ENCODE measurements around the gene ADAMTS12. TPM values are rescaled to one million over a fixed set of nuclear protein-coding genes. Genes with fewer than 3 reads are reported as not detected.
"Not testable (repeated sequence)": the region's sequence is repeated elsewhere in the genome, so short reads cannot be mapped to it uniquely, and the experiment has no call there.

ADAMTS12 gene
- total RNA-seq, 4 donors from 2014 or later, result 0.49 to 3.1 (median 2.5) TPM

DNA sequence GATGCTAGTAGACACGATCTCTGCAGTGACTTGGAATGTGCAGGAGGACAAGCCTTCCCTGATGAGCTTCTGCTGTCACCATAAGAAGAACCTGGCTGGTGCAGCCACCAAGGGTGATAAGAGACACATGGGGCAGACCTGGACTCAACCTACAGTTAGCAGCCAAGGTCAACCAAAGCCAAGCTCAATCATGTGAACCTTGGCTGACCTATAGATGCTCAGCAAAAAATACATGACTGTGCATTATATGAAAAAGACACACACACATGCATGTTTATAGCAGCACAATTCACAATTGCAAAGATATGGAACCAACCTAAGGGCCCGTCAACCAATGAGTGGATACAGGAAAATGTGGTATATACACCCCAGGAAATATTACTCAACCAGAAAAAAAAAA lies 364.1 kb downstream of the ADAMTS12 start:
- intact Hi-C loops (cut with DNase I; ENCODE audit: low total_unique reads) (no loop called here), in situ Hi-C loops (cut with MboI; ENCODE audit: low sequenced_read_pairs in 4 of 4) (no loop called here)
- Histone ChIP-seq H3K4me3 (no peak overlapping the region), H3K27ac (no peak overlapping the region), H3K9me3 (no peaks in the 10 kb centered on the region), H3K4me1 (no peaks in the 10 kb centered on the region), H3K27me3 (no peaks in the 10 kb centered on the region), H3K36me3 (no peaks in the 10 kb centered on the region)
- TF ChIP-seq, protein P1, sequence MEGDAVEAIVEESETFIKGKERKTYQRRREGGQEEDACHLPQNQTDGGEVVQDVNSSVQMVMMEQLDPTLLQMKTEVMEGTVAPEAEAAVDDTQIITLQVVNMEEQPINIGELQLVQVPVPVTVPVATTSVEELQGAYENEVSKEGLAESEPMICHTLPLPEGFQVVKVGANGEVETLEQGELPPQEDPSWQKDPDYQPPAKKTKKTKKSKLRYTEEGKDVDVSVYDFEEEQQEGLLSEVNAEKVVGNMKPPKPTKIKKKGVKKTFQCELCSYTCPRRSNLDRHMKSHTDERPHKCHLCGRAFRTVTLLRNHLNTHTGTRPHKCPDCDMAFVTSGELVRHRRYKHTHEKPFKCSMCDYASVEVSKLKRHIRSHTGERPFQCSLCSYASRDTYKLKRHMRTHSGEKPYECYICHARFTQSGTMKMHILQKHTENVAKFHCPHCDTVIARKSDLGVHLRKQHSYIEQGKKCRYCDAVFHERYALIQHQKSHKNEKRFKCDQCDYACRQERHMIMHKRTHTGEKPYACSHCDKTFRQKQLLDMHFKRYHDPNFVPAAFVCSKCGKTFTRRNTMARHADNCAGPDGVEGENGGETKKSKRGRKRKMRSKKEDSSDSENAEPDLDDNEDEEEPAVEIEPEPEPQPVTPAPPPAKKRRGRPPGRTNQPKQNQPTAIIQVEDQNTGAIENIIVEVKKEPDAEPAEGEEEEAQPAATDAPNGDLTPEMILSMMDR (IDR thresholded peaks at IDR 0.05 in 4 of 5, conservative IDR thresholded peaks at IDR 0.05 in 1 of 5), result no peak
- no peak for TF ChIP-seq POLR2A (IDR thresholded peaks at IDR 0.05)
- ATAC-seq (no peak), DNase-seq (no peak)

DNA sequence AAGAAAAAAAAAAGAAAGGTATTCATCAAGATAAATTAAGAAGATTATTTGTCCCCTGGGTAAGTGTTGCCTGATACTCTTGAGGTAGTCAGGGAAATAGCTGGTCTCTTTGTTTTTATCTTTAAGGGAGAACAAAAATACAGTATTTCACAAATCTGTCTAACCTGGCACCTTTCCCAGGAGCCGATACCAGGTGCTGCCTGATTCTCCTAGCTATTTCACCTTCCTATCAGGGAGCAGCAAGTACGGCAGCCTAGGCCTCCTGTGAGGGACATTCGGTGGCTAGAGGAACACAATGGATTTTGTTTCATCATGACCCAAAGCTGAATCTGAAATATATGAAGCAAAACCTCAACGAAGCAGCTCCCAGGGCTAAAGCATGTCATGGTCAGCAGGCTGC lies 365.0 kb downstream of the ADAMTS12 start:
- in situ Hi-C loops (cut with MboI; ENCODE audit: low sequenced_read_pairs in 4 of 4), result no loop called here
- no peak for TF ChIP-seq POLR2A (IDR thresholded peaks at IDR 0.05)
- TF ChIP-seq, protein P1 (IDR thresholded peaks at IDR 0.05 in 4 of 5, conservative IDR thresholded peaks at IDR 0.05 in 1 of 5), result no peak
- no peaks in the 10 kb centered on the region for H3K4me1 ChIP-seq
- no peak for ATAC-seq
- intact Hi-C loops (cut with DNase I; ENCODE audit: low total_unique reads), result no loop called here
- no peak overlapping the region for H3K27ac ChIP-seq
- no peak for DNase-seq
- H3K27me3 ChIP-seq, result no peaks in the 10 kb centered on the region
- no peak overlapping the region for H3K4me3 ChIP-seq
- H3K36me3 ChIP-seq, result no peaks in the 10 kb centered on the region
- H3K9me3 ChIP-seq, result no peaks in the 10 kb centered on the region

DNA sequence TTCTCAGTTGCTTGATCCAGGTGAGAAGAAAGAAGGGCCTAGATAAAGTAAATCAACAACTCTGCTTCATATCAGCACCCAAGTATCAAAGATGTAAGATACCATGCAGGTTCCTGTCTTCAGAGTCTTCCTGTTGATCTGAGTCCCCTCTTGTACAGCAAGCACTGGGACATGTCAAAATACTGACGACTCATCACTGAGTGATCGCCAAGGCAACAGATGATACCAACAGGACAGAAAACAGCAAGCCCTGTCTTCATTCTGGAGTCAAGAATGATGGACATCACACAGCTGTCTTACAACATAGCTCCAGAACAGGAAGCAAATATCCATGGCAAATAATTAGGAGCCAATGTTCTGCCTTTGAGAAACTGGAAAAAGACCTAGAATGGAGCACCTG lies 367.3 kb downstream of the ADAMTS12 start:
- no peak for DNase-seq
- no peaks in the 10 kb centered on the region for H3K27me3 ChIP-seq
- no peaks in the 10 kb centered on the region for H3K9me3 ChIP-seq
- no peak for ATAC-seq
- intact Hi-C loops (cut with DNase I; ENCODE audit: low total_unique reads), result no loop called here
- H3K36me3 ChIP-seq, result no peaks in the 10 kb centered on the region
- no peak overlapping the region for H3K27ac ChIP-seq
- in situ Hi-C loops (cut with MboI; ENCODE audit: low sequenced_read_pairs in 4 of 4), result no loop called here
- no peak for TF ChIP-seq POLR2A (IDR thresholded peaks at IDR 0.05)
- TF ChIP-seq, protein P1 (IDR thresholded peaks at IDR 0.05 in 4 of 5, conservative IDR thresholded peaks at IDR 0.05 in 1 of 5), result no peak
- H3K4me3 ChIP-seq, result no peak overlapping the region
- H3K4me1 ChIP-seq, result no peaks in the 10 kb centered on the region

DNA sequence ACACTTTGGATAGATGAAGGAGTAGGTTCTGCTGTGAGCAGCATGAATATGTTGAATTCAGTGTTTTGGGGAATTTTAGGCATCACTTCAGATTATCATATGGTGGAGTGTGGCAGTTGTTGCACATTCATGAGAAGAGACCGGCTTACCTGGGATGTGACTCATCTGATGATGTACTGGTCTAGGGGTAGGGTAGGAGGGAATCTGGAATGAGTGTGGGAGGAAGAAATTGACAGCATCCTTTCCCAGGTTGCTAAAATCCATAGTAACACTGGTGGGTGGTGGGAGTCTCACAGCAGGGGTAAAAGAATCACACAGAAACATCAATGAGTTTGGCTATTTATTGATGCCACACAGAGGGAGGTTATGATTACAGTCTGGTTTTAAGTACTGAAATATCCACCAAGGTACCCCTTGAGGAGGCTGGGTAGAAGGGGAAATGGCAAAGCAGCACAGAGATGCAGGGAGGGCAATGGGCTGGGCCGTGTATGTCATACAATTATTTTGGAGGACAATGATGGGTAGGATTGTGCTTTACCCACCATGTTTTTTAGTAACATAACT lies 368.5 kb downstream of the ADAMTS12 start:
- in situ Hi-C loops (cut with MboI; ENCODE audit: low sequenced_read_pairs in 4 of 4), result no loop called here
- Histone ChIP-seq H3K4me3 (no peak overlapping the region), H3K27ac (no peak overlapping the region), H3K27me3 (no peaks in the 10 kb centered on the region), H3K36me3 (no peaks in the 10 kb centered on the region), H3K9me3 (no peaks in the 10 kb centered on the region), H3K4me1 (no peaks in the 10 kb centered on the region)
- no peak for DNase-seq
- intact Hi-C loops (cut with DNase I; ENCODE audit: low total_unique reads), result no loop called here
- no peak for ATAC-seq
- TF ChIP-seq, protein P1 (IDR thresholded peaks at IDR 0.05 in 4 of 5, conservative IDR thresholded peaks at IDR 0.05 in 1 of 5), result no peak
- no peak for TF ChIP-seq POLR2A (IDR thresholded peaks at IDR 0.05)

DNA sequence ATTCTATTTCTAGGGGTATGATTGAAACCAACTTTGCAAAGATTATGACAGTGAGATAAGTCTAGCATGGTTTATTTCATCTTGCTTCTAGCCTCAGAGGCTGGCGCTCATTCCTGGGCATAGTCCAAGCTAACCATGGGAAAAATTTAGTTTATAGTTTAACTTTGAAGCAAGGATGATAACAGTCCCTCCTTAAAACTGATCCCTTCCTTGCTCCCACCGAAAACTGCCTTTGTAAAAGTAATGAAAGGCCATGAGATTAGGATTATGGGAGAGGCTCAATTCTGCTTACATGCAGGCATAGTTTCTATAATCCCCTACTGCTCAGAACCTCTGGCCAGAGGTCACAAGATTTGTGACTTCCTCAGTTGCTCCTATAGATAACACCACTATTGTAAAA lies 375.4 kb downstream of the ADAMTS12 start:
- in situ Hi-C loops (cut with MboI; ENCODE audit: low sequenced_read_pairs in 4 of 4) (no loop called here), intact Hi-C loops (cut with DNase I; ENCODE audit: low total_unique reads) (no loop called here)
- ATAC-seq, result no peak
- TF ChIP-seq, protein P1 (IDR thresholded peaks at IDR 0.05 in 4 of 5, conservative IDR thresholded peaks at IDR 0.05 in 1 of 5), result no peak
- TF ChIP-seq POLR2A (IDR thresholded peaks at IDR 0.05), result no peak
- Histone ChIP-seq H3K27ac (no peak overlapping the region), H3K36me3 (no peaks in the 10 kb centered on the region), H3K4me1 (no peaks in the 10 kb centered on the region), H3K4me3 (no peak overlapping the region), H3K9me3 (no peaks in the 10 kb centered on the region), H3K27me3 (no peaks in the 10 kb centered on the region)
- no peak for DNase-seq

DNA sequence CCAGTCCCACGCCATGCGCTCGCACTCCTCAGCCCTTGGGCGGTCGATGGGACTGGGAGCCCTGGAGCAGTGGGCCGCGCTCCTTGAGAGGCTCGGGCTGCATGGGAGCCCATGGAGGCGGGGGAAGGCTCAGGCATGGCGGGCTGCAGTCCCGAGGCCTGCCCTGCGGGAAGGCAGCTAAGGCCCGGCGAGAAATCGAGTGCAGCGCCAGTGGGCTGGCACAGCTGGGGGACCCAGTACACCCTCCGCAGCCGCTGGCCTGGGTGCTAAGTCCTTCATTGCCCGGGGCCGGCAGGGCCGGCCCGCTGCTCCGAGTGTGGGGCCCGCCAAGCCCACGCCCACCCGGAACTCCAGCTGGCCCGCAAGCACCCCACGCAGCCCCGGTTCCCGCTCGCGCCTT lies 376.4 kb downstream of the ADAMTS12 start:
- H3K27me3 ChIP-seq; H3K4me1 ChIP-seq; ATAC-seq; in situ Hi-C loops (cut with MboI; ENCODE audit: low sequenced_read_pairs in 4 of 4); intact Hi-C loops (cut with DNase I; ENCODE audit: low total_unique reads); H3K36me3 ChIP-seq; DNase-seq; H3K27ac ChIP-seq; H3K9me3 ChIP-seq; H3K4me3 ChIP-seq: not testable (repeated sequence)
